Neural cell (in vitro differentiated cells): Measurements from ENCODE around the gene MS4A2.
"Not testable (repeated sequence)": the region's sequence is repeated elsewhere in the genome, so short reads cannot be mapped to it uniquely, and the experiment has no call there.

ENCODE experiments used
- CTCF ChIP-seq: fragments of 450-650 bp; IDR thresholded peaks from 2 replicates; pipeline ENCODE4 v1.5.1; 2014; ENCODE audit warnings: antibody characterized with exemption, mild to moderate bottlenecking, moderate library complexity; ENCODE audit not compliant: poor library complexity, severe bottlenecking
- EP300 ChIP-seq: fragments of 450-650 bp; conservative IDR thresholded peaks from 2 replicates; pipeline ENCODE4 v1.6.1; 2014; ENCODE audit warnings: antibody characterized with exemption, mild to moderate bottlenecking, moderate library complexity; ENCODE audit not compliant: poor library complexity, severe bottlenecking
- EZH2 ChIP-seq: fragments of 200-600, 300-800 bp; shearing (Covaris generic), sonication (generic); IDR thresholded peaks from 2 replicates; pipeline ENCODE4 v1.6.1; 2014; ENCODE audit warnings: antibody characterized with exemption, low read length, borderline replicate concordance, mild to moderate bottlenecking; ENCODE audit not compliant: insufficient read depth, poor library complexity, severe bottlenecking
- MXI1 ChIP-seq: fragments of 450-650 bp; conservative IDR thresholded peaks from 2 replicates; pipeline ENCODE4 v1.6.1; 2014; ENCODE audit warnings: antibody characterized with exemption, mild to moderate bottlenecking; ENCODE audit not compliant: poor library complexity, severe bottlenecking
- RAD21 ChIP-seq: fragments of 450-650 bp; conservative IDR thresholded peaks from 2 replicates; pipeline ENCODE4 v1.6.1; 2014; ENCODE audit warnings: antibody characterized with exemption, mild to moderate bottlenecking, moderate library complexity
- REST ChIP-seq: IDR thresholded peaks from 2 replicates; pipeline ENCODE4 v1.6.1; 2012; ENCODE audit warnings: borderline replicate concordance

- not testable (repeated sequence) for TF ChIP-seq RAD21, EZH2, CTCF, REST, MXI1, EP300
These were observed 16.8 kb upstream of the MS4A2 start for GRCh38 chr11:60071644-60072043.
